Posterior cingulate gyrus (tissue), 11 donors: Measurements from ENCODE around the gene TRPM6.
"Not testable (repeated sequence)": the region's sequence is repeated elsewhere in the genome, so short reads cannot be mapped to it uniquely, and the experiment has no call there.

Experiments
- DNase-seq, 10 donors: peaks; one replicate each; pipeline versions ENCODE4 v3.0.0 to v3.0.0-alpha.2; 2020 to 2021; ENCODE audit warnings: mixed read lengths in 3 of 10
- intact Hi-C: fragments of 100-400 bp; cut with DNase I; formaldehyde crosslinking; loops from one replicate; pipeline ENCODE4 v1.15.1; 2023

Gene TRPM6

DNA sequence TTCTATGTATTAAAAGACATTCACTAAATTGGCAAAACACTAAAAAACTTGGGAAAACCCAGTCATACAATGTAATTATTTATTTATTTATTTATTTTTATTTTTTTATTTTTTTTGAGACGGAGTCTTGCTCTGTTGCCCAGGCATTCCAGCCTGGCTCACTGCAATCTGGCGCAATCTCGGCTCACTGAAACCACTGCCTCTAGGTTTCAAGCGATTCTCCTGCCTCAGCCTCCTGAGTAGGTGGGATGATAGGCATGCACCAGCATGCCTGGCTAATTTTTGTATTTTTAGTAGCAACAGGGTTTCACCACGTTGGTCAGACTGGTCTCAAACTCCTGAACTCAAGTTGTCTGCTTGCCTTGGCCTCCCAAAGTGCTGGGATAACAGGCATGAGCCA, 27.5 kb downstream of the TRPM6 start:
- peak in 1 of 10 donors; percentile 65 for DNase-seq
- intact Hi-C loops, result not testable (repeated sequence)

DNA sequence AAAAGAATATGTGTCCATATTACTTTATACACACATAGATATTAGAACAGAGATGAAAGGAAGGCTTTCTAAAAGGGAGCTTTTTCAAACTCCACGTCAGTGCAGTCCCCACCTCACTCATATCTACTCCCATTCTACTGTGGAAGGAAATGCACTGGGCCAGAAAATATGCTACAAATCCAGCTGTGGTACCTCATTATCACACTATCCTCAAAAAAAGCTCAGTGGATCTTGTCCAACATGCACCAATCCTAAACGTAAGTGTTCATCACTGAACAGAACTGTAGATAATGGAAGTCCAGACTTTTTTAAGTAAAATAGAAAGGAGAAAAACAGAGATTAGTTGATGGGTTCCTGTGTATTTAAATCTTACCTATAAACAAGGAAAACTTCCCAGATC, 27.9 kb downstream of the TRPM6 start:
- no peak for DNase-seq
- intact Hi-C loops, result no loop called here

DNA sequence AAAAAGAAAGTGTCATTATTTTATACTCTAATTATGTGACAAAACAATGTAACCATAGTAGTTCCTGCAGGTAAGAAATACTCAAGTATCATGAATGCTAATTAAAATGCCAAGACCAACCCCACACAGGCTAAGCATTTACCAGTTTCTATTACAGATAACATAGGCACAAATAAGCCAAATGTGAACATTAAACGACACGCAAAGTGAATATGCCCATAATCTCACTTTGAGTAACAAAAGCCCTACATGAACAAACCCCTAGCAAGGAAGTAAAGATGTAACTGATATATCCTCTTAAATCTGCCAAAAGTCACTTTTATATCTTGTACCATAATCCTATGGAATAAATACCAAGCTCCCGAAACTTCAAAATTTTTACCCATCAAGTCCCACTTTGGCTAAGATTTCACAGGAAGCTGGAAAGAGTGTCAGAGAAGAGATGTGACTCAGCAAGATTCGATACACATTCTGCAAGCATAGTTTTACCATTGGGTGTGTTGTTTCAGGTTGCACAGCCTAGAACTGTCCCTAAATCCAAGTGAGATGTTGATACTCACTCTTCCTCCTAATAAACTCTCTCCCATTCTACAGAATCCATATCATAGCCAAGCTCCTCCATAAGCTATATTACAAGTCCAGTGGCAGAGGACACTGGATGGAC, 28.8 kb downstream of the TRPM6 start:
- DNase-seq, result no peak
- intact Hi-C loops, result no loop called here

DNA sequence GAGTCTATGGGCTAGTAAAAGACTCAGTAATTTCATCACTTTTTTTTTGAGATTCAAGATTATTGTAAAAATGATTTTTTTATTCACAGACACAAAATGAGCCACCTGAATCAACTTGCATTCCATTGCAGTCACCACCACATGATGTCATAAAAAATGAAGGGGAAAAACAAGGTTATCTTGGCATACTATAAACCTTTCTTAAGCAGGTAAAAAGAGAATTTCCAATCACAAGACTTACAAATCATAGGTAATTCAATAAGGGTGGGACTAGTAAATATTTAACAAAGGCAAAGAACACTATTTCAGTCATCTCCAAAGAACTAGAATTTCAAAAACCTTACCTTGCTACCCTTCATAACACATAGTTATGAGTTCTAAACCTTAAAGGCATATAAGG, 30.7 kb downstream of the TRPM6 start:
- intact Hi-C loops, result no loop called here
- DNase-seq, result no peak

DNA sequence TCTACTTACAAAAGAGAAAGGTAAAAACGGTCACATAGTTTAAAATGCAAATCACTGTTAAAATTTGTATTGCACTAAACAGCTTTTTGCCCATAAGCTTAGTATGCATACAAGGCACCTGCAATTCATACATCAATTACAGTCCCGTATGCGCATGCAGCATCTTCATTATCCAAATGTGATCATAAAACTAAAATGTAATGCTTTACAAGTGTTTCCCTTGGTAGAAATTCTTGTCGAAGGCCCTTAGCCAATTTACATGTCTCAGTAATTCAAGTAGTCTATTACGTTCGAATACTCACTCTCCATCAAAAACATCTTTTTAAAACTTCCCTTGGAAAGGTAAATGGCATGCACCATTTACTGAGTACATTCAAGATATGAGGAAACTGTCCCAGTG, 32.6 kb downstream of the TRPM6 start:
- intact Hi-C loops, result no loop called here
- DNase-seq, result no peak

DNA sequence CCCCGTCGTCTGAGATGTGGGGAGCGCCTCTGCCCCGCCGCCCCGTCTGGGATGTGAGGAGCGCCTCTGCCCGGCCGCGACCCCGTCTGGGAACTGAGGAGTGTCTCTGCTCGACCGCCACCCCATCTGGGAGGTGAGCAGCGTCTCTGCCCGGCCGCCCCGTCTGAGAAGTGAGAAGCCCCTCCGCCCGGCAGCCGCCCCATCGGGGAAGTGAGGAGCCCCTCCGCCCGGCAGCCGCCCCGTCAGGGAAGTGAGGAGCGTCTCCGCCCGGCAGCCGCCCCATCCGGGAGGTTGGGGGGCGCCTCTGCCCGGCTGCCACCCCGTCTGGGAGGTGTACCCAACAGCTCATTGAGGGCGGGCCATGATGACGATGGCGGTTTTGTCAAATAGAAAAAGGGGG, 34.7 kb downstream of the TRPM6 start:
- intact Hi-C loops, DNase-seq: not testable (repeated sequence)

DNA sequence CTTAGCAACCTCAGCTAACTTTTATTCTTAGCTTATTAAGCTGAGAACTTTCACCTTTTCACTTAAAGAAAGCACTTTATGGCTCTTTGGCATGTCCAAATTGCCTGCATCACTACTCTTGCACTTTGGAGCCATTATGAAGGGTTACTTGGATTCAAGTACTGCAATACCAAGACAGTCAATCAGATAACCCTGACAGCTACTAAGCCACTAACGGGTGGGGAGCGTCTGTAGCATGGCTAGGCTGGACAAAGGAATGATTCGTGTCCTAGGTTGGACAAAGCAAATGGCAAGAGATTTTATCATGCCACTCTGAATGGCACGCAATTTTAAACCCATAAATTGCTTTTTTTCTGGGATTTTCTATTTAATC, 39.6 kb downstream of the TRPM6 start:
- no peak for DNase-seq
- intact Hi-C loops, result no loop called here

DNA sequence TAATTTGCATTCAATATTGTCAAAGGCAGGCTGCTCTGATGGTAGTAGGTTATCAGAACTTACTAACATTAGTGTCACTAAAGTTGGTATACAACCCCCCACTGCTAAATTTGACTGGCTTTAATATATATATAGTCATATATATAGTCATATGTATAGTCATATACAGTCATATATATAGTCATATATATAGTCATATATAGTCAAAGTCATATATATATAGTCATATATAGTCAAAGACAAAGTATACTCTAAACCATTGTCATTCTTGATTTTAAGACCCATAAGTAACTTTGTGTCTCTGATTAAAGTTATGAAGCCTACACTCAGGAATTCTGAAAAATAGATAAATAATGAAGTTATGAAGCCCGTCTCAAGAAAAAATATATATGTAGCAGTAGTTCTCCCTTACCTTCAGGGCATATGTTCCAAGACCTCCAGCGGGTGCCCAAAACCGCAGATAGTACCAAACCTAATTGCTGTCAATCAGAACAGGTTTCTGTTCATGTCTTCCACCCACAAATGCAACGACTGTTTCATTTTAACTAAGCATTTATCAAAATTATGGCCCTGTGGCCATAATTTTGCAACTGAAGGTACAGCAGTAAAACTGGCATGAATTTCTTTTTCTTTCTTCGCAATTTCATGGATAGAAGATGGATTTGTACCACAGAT, 40.1 kb downstream of the TRPM6 start:
- intact Hi-C loops, result no loop called here
- no peak for DNase-seq

DNA sequence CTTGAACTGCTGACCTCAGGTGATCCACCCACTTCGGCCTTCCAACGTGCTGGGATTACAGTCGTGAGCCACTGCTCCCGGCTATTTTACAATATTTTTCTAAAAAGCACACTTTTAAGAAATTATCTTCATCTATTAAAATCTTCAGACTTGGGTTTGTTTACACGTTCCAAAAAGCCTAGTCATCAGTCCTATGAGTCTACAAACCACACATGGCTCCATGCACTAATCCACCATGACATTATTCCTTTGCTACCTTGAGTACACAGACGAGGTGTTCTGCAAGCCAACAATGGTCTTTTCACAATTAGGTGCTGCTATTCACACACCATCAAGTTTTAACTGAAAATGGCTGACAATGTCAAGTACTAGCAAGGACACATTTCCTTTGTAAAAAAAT, 41.0 kb downstream of the TRPM6 start:
- intact Hi-C loops, result no loop called here

DNA sequence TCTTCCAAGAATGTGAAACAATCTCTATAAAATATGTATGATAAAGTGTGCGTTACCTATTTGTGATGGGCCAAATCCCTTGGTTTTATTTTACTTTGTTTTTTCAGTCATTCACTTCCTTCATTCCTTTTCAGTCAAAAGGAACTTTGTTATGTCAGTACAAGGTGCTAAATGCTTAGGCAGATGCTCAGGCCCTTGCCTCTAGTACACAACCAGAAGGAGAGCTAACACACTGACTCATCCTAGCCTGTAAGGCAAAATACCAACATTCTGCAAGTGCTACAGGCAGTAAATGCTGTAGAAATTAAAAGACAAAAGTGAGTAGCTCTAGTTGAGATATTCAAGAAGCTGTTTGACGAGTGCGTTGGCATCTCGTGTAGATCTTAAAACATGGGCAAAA, 49.4 kb downstream of the TRPM6 start:
- intact Hi-C loops, result no loop called here
- peak in 1 of 10 donors; percentile 6 for DNase-seq

More for the DNA sequence above, 41.0 kb downstream of the TRPM6 start:
- DNase-seq, result no peak

DNA sequence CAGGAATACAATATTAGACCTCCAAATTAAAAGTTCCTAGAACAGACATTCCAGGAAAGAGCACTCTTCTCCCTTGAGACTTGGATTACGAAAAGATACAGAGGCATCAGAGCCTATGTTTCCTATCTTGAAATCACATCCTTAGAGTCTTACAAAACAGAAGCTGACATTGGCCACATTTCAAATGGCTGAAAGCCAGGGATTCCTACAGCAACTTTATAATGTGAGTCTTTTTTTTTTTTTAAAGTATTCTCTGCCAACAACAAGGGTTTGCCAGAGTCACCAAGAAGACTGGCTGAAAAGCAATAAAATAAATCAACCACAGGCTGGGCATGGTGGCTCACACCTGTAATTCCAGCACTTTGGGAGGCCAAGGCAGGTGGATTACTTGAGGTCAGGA, 63.1 kb downstream of the TRPM6 start:
- DNase-seq, result no peak

DNA sequence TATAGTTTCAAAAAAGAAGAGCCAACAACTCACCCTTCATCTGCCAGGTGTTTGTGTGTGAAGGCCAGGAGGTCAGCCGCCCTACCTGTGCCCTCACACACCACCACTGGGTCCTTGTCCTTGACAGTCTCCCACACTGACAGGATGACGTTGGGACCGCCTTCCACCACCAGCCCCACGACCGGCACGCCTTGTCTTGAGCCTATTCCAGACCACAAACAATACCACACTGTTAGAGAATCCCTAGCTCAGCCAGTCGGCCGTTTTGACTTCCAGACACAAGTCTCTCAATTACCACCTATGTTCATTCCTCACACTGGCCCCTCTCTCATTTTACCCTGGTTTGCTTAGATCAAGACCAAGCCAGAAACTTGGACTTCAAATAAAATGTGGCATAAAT, 66.1 kb downstream of the TRPM6 start:
- intact Hi-C loops, result no loop called here
- DNase-seq, result peak in 9 of 10 donors; percentile 21 to 94 (median 76)

More for the DNA sequence above, 63.1 kb downstream of the TRPM6 start:
- intact Hi-C loops, result no loop called here

DNA sequence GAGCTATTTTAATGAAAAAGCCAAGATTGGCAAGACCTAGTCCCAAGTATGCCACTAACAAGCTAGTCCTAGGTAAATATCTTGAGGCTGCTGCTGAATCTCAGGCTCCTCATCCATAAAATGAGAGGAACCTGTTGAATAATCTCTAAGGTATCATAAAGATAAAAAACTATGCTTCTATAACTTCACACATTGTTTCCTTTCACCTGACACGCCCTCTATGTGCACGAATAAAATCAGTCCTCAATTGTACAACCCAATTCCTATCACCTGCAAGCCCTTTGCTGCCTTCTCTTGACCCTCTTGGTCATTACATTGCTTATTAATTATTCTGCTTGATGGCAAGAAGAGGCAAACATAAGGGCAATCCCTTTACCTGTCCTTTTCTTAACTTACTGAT, 69.9 kb downstream of the TRPM6 start:
- intact Hi-C loops, result no loop called here
- DNase-seq, result no peak

DNA sequence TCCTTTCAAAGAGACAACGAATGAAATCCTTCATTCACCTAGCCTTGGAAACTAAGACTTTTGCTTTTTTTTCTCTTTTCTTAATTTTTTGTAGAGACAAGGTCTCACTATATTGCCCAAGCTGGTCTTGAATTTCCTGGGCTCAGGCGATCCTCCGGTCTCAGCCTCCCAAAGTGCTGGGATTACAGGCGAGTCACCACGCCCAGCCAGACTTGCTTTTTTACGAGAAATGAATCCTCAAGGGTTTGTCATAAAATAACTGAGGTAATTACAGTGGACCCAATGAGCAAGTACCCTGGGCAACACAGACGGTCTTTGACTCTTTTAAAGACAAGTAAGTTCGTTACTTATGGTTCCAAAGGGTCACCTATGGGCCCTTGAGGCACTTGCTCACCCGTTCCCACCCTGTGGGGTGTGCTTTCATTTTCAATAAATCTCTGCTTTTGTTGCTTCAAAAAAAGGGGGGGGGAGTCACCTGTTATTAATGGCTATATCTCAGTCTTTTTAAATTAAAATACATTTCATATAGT, 70.4 kb downstream of the TRPM6 start:
- DNase-seq, result no peak
- intact Hi-C loops, result no loop called here

DNA sequence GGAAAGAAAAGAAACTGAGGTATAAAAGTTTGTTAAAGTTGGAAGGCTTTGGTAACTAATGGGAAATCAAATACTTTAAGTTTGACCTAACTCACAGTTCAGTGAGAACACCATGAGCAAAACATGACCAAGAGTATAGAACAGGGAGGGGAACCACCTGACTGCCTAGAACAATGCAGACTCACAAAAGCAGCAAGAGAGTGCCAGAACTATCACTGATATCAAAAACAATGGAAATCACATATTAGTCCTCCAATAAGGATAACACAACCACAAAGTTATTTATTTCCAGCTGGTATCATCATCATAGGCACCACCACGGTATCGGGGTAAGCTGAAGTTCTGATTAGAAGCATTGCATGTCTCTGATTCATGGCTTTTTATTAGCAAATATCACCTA, 77.5 kb downstream of the TRPM6 start:
- no peak for DNase-seq
- intact Hi-C loops, result no loop called here

DNA sequence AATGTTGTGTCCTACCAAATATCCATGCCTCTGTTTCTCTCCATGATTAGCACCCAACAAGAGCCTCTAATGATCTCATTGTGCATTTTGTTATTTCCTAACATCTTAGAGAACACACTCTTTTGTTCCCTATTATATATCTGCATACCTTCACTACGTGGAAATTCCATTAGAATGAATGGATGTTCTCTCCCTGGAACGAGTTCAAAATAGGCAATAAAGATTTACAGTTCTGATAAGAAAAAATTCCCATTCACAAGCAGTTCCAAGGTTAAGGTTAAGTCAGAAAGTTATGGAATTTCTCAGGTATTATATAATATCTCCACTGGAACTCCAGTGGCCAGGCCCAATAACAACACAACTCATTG, 83.7 kb downstream of the TRPM6 start:
- intact Hi-C loops, result no loop called here
- DNase-seq, result no peak

DNA sequence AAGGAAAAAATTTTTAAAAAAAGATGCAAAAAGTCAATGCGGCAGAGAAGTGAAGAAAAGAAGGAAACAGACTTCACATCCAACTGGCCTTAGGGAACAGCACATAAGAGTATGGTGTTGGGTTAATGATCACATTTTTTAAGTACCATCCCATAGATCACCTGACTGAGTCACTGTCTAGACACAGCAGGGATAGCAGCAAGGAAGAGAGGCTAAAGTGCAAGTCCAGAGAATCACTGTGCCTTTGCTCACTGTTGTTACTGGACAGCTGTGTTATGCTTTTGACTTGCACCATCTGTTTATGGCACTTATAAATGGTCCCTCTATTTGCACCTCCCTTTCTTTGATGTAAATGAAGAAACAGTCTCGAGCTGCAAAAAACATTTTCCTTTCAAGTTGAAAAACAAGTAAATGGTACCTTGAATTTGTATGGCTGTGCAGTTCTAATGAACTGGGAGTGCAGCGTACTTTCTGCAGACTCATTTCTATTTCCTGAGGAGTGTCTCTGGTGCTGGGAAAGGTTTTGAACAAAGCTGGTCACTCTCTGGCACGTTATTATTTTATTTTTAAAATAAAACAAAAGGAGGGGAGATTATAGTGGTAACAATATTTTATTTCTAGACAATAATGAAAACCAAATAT, 84.2 kb downstream of the TRPM6 start:
- intact Hi-C loops, result no loop called here

DNA sequence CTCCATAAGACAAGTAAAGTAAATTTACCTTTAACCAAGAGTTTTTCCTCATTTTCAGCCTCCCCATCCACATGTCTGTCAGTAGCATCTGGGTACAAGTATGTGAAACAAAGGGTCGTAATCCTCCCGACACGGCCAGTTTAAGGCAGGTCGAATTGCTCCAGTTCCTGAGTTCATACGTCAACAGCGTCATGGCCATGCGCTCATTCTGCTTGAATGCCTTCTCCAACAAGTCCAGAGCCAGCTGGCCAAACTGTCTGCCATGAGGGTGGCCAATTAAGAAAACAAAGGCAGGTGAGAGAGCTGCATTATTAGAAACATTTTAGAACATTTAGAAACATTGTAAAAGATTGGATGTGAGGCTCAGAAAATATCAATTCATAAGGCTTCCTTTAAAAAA, 87.5 kb downstream of the TRPM6 start:
- intact Hi-C loops, result no loop called here
- DNase-seq, result peak in 1 of 10 donors; percentile 39

More for the DNA sequence above, 84.2 kb downstream of the TRPM6 start:
- no peak for DNase-seq

DNA sequence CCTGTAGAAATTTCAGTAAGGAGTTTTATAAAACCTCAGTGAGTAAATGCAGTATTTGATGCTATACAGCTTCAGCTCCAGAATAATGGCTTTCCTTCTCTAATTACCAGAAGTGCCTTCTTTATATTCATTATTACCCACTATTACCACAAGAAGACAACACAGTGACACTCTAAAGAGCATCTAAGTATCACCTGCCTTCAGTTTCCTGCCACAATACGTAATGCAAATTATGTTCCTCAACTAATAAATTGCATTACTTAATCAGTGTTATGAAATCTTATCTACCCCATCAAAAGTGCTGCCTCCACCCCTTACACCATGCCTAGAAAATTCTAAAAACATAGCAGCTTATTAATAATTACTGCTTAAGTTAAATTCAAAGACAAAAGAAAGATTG, 91.9 kb downstream of the TRPM6 start:
- DNase-seq, result no peak
- intact Hi-C loops, result no loop called here

DNA sequence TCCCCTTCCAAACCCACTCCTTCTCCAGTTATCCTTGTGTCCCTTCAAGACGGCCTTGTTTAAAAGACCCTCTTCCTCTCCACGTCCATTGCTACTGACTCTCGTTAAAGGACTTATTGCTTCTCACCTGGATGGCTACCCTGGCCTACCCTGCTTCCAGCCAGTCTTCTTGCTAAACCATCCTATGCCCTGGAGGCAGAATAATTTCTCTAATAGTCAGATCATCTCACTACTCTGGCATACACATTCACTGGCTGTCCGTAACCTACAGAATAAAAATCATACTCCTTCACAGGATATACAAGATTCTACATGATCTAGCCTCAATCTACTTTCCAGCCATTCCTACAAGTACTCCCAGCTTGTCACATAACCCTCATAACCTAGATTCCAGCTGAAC, 92.6 kb downstream of the TRPM6 start:
- intact Hi-C loops, result no loop called here
- DNase-seq, result no peak

DNA sequence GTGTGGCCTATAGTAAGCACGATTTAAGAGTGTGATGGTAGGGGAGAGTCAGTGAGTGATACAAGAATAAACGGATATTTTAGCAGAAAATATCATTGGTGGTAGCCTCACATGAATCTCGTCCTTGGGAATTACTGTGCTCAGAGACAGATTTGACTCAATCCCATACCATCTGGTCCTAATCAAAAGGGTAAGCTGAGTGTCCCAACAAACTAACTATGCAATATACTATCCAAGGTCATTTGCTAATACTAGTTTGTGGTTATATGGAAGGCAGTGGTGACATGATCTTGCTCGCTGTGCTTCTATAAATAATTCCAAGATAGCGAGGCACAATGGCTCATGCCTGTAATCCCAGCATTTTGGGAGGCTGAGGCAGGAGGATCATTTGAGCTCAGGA, 103.2 kb downstream of the TRPM6 start:
- no peak for DNase-seq
- intact Hi-C loops, result no loop called here

DNA sequence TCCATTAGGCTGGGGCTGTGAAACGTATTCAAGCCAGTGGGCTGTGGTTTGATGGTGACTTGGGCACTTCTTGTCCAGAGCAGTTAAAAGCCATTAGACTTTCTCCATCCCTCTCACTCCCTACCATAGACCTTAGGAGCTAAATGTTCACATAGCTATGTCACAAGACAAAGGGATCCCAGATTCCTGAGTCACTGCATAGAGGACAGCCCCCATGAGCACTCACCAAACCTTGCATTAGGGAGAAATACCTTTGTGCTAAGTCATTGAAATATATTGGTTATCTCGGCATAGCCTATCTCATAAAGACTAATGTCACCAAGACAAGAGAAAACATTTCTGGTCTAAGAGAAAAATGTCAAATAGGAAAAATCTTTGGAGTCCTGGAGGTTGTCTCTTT, 104.3 kb downstream of the TRPM6 start:
- DNase-seq, result no peak
- intact Hi-C loops, result no loop called here
